NCI-H2171 (cell line): ENCODE data around the gene B3GNT5.

Source experiments
- DNase-seq: peaks from one replicate; lab custom pipeline; 2025; lab: John Stamatoyannopoulos, UW

The B3GNT5 gene

GRCh38 chr3:183265834-183266417 is 12.9 kb downstream of the B3GNT5 start:
- DNase-seq = no peak

DNA sequence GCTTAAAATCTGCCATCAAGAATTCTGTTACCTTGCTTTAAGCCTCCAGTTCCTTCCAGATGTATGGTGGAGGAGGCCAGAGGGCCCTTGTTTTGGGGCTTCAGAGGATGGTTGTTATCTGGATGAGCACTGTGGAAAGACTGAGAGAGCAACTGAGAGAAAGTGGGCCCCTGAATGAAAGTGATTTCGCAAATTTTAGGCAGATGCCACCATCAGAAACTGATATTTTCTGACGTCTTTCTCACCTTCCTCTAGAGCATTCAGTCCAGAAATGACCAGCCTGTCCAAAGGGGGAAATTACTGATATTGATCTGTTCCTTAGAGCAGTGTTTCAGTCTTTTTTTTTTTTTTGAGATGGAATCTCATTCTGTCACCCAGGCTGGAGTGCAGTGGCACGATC is 13.4 kb downstream of the B3GNT5 start:
- no peak for DNase-seq

- no peak for DNase-seq
Measured at GRCh38 chr3:183267140-183267539, 14.1 kb downstream of the B3GNT5 start.

DNA sequence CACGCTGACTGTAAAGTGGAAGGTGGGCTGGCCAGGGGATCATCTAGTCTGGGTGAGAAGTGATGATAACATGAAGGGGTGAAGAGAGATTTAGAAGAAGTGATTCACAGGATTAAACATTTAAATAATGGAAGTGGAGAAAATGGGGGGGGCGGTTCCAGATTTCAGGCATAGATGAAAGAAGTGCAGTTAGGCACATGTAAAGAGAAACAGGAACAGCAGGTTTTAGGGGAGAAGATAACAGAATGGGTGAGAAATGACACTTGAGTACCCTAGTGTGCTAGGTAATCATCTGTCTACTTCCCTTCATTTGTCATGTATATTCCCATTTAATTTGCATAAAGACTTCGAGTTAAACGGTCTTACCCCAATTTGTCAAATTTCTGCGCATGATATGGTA is 15.3 kb downstream of the B3GNT5 start:
- DNase-seq = no peak

- DNase-seq = no peak
Measured at GRCh38 chr3:183269345-183269744, 16.3 kb downstream of the B3GNT5 start.

- DNase-seq = no peak
Measured at GRCh38 chr3:183270344-183270743, 17.3 kb downstream of the B3GNT5 start.

GRCh38 chr3:183272142-183272541 is 19.1 kb downstream of the B3GNT5 start:
- DNase-seq = no peak

GRCh38 chr3:183272791-183273190 is 19.7 kb downstream of the B3GNT5 start:
- DNase-seq = no peak

GRCh38 chr3:183274609-183275008 is 21.6 kb downstream of the B3GNT5 start:
- DNase-seq = no peak

- peak; percentile 27 for DNase-seq
Measured at GRCh38 chr3:183275418-183275817, 22.4 kb downstream of the B3GNT5 start.

DNA sequence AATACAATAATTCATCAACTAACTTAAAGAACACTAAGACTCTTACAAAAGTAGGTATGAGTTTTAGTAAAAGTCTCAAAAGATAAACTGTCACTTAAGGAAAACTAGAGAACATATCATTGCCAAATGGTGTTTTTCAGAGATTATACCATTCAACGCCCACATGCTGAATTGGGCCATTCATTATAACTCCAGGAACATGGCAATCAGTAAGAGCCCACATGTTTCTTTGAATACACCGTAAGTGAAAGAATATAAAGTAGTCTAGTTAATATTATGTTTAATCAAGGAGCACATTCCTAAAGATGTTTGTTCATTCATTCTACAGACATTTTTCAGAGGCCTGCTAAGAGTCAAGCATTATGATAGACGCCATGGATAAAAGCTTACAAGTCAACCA is 22.9 kb downstream of the B3GNT5 start:
- no peak for DNase-seq

DNA sequence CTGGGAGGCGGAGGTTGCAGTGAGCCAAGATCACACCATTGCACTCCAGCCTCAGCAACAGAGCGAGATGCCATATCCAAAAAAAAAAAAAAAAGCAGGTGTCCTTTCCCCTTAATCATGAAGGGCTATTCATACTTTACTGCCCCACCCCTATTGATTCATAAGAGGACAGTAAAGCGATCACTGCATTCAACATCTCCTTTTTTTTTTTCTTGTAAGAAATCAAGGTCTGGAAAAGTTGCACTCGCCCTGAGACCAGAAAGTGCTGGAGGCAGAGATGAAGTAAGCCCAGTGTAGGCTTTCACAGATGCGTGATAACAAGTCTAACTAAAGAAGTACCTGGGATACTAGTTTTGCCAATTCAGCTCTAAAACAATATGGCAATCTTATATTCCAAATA is 24.2 kb downstream of the B3GNT5 start:
- DNase-seq = no peak

DNA sequence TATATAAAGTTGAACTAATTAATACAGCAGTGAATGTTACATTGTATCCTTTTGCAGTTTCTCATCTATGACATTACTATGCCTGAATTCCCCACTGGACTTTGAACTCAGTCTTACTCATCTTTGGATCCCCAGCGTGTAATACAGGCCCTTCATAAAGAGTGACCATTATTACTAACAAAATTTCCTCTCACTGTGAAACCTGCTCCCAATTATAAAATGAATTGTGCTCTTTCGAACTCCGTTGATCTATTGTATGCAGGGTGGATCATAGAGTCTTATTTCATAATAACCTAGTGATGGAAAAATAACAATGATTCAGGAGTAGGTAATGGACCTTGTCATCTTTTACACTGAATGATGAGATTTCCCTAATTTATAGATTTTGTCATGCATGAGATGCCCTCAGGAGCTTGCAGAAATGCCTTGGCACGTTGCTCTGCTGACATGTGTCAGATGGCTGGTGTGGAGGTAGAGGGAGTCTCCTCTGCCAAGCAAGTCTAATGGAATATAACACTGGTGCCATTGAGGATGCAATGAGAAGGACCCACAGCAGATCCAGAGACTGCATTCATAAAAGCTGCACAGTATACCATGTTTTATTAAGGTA is 25.5 kb downstream of the B3GNT5 start:
- no peak for DNase-seq

GRCh38 chr3:183279371-183279770 is 26.3 kb downstream of the B3GNT5 start:
- DNase-seq = peak; percentile 27

DNA sequence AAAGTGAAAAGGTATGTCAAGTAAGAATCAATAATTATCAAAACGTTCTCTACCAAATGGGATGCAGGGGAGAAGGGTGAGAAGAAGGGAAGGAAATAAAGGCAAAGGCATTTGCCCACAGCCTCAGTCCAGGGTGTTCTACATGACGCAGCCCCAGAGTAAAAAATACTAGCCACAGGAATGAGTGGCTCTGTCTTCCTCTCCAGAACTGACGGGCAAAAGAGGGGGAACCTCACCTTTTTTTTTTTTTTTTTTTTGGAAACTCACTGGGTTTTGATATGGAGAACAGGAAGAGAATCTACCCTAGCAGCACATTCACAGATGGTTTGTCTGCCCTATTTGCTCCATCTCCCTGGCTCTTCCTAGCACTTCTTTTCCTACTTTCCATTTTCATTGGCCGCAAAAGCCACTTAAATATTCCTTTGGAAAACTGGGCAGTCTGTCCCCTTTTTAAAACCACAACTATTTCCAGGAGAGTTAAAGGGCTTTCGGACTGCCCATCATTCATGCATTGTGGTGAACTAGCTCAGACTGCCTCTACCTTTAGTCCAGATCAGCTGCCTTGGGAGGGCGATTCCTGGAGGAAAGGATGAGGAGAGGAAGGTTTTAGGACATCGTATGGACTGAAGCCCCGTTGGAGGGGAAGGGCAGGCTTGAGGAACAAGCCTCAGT is 28.2 kb downstream of the B3GNT5 start:
- no peak for DNase-seq

GRCh38 chr3:183283886-183284285 is 30.8 kb downstream of the B3GNT5 start:
- DNase-seq = no peak

GRCh38 chr3:183284570-183284969 is 31.5 kb downstream of the B3GNT5 start:
- no peak for DNase-seq

DNA sequence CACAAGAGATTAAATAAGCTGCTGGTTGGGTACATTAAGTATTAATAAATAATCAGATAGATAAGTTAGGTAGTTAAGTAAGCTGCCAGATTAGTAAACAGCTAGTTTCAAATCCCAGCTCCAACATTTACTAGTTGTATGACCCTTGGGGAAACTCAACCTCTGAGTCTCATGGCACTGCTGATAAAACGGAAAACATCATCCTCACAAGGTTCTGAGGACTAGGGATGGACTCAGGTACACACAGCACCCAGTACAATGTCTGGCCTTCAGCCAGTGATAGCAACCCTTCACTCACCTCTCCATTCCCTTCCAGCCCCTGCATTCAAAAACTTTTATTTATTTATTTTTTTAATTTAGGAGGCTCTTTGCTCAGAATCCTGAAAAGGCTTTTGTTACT is 32.3 kb downstream of the B3GNT5 start:
- no peak for DNase-seq

- DNase-seq = peak; percentile 78
Measured at GRCh38 chr3:183285828-183286457, 32.9 kb downstream of the B3GNT5 start.

- DNase-seq = no peak
Measured at GRCh38 chr3:183287301-183287971, 34.4 kb downstream of the B3GNT5 start.

- no peak for DNase-seq
Measured at GRCh38 chr3:183288117-183288516, 35.1 kb downstream of the B3GNT5 start.

- no peak for DNase-seq
Measured at GRCh38 chr3:183290216-183290615, 37.2 kb downstream of the B3GNT5 start.
